HEK293T (cell line): ENCODE measurements around the gene PDS5B.
A peak's percentile ranks its signal among the peaks of the same experiment; 100 is the strongest.

ENCODE experiments used
- CTCF ChIA-PET: fragments of 350-600 bp; formaldehyde crosslinking; extraction: SDS; loops from one replicate; lab custom pipeline; 2021; ENCODE audit warnings: antibody characterized with exemption, inconsistent platforms; lab: Yijun Ruan, JAX
- POLR2A ChIA-PET: fragments of 350-600 bp; formaldehyde crosslinking; extraction: SDS; loops from one replicate; lab custom pipeline; 2020; ENCODE audit warnings: antibody characterized with exemption, inconsistent platforms; lab: Yijun Ruan, JAX
- DNase-seq: peaks from one replicate; pipeline ENCODE4 v3.0.0; 2012; ENCODE audit warnings: mixed read lengths; ENCODE audit errors: extremely low spot score
- ARNT ChIP-seq: fragments of 450-650 bp; IDR thresholded peaks from 2 replicates; pipeline ENCODE4 v1.6.1; 2017; ENCODE audit warnings: mild to moderate bottlenecking
- BHLHE40 ChIP-seq: fragments of 450-650 bp; IDR thresholded peaks from 2 replicates; pipeline ENCODE4 v1.6.1; 2016; ENCODE audit warnings: mild to moderate bottlenecking, moderate library complexity, borderline replicate concordance
- CTBP1 ChIP-seq: fragments of 450-650 bp; IDR thresholded peaks from 2 replicates; pipeline ENCODE4 v1.6.1; 2016; ENCODE audit warnings: borderline replicate concordance
- ELF4 ChIP-seq: fragments of 450-650 bp; IDR thresholded peaks from 2 replicates; pipeline ENCODE4 v1.6.1; 2017; ENCODE audit warnings: antibody characterized with exemption
- FOXA1 ChIP-seq: fragments of 450-650 bp; IDR thresholded peaks from 2 replicates; pipeline ENCODE4 v1.6.1; 2016; ENCODE audit warnings: mild to moderate bottlenecking
- FOXK2 ChIP-seq: fragments of 450-650 bp; IDR thresholded peaks from 2 replicates; pipeline ENCODE4 v1.6.1; 2016; ENCODE audit warnings: mild to moderate bottlenecking
- FOXM1 ChIP-seq: fragments of 450-650 bp; IDR thresholded peaks from 2 replicates; pipeline ENCODE4 v1.6.1; 2017; ENCODE audit warnings: mild to moderate bottlenecking, borderline replicate concordance
- HDGF ChIP-seq: fragments of 450-650 bp; IDR thresholded peaks from 2 replicates; pipeline ENCODE4 v1.6.1; 2017; ENCODE audit warnings: antibody characterized with exemption, borderline replicate concordance
- L3MBTL2 ChIP-seq: fragments of 450-650 bp; conservative IDR thresholded peaks from 2 replicates; pipeline ENCODE4 v1.6.1; 2016; ENCODE audit warnings: mild to moderate bottlenecking
- LEF1 ChIP-seq: fragments of 450-650 bp; IDR thresholded peaks from 2 replicates; pipeline ENCODE4 v1.6.1; 2017; ENCODE audit warnings: mild to moderate bottlenecking, borderline replicate concordance
- NFRKB ChIP-seq: fragments of 450-650 bp; IDR thresholded peaks from 2 replicates; pipeline ENCODE4 v1.6.1; 2016; ENCODE audit warnings: mild to moderate bottlenecking, moderate library complexity
- PKNOX1 ChIP-seq: fragments of 450-650 bp; IDR thresholded peaks from 2 replicates; pipeline ENCODE4 v1.6.1; 2016
- SP1 ChIP-seq: fragments of 450-650 bp; IDR thresholded peaks from 2 replicates; pipeline ENCODE4 v1.6.1; 2017
- SUZ12 ChIP-seq: fragments of 450-650 bp; IDR thresholded peaks from 2 replicates; pipeline ENCODE4 v1.6.1; 2016; ENCODE audit warnings: mild to moderate bottlenecking
- TARDBP ChIP-seq: fragments of 450-650 bp; IDR thresholded peaks from 2 replicates; pipeline ENCODE4 v1.6.1; 2016
- ZNF384 ChIP-seq: fragments of 450-650 bp; IDR thresholded peaks from 2 replicates; pipeline ENCODE4 v1.6.1; 2016

PDS5B gene

DNA sequence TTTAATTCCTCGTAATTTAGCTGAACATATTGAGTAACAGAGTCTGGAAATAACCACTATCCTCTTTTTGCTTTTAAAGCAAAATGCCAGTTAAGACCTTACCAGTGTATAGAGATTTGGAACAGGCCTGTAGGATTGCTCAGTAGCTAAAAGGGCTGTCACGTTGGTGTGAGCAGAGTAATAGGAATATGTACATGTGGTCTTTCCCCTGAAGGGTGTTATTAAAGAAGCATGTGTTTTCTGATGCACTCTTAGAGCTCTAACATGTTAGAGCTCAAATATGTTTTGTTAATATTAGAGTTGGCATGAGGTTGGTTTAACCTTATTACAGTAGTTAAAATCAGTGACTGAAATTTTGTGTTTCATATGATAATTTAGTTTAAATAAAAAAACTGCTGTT, 172.9 kb downstream of the PDS5B start:
- ChIA-PET POLR2A (no interaction called here), CTCF (no interaction called here)
- no peak for TF ChIP-seq ELF4
- TF ChIP-seq SUZ12: no peak
- TF ChIP-seq TARDBP: no peak
- TF ChIP-seq HDGF: no peak
- TF ChIP-seq FOXM1: no peak
- no peak for TF ChIP-seq ZNF384
- no peak for TF ChIP-seq CTBP1
- TF ChIP-seq L3MBTL2: no peak
- DNase-seq: no peak

GRCh38 chr13:32761472-32761871, 175.2 kb downstream of the PDS5B start:
- TF ChIP-seq L3MBTL2 (no peak), TARDBP (no peak), ELF4 (no peak), FOXK2 (no peak), PKNOX1 (no peak), ARNT (no peak), FOXM1 (no peak)
- ChIA-PET CTCF (no interaction called here), POLR2A (no interaction called here)
- DNase-seq: no peak

GRCh38 chr13:32779119-32779518, 192.9 kb downstream of the PDS5B start:
- no peak for DNase-seq
- CTCF ChIA-PET: no interaction called here
- TF ChIP-seq NFRKB: no peak
- no peak for TF ChIP-seq L3MBTL2
- no peak for TF ChIP-seq FOXK2
- no peak for TF ChIP-seq FOXA1
- TF ChIP-seq SP1: no peak
- TF ChIP-seq CTBP1: no peak
- TF ChIP-seq SUZ12: no peak
- TF ChIP-seq ZNF384: no peak
- no peak for TF ChIP-seq ARNT
- TF ChIP-seq PKNOX1: no peak
- no peak for TF ChIP-seq ELF4
- no peak for TF ChIP-seq TARDBP
- no peak for TF ChIP-seq BHLHE40
- TF ChIP-seq LEF1: no peak
- TF ChIP-seq FOXM1: no peak
- no peak for TF ChIP-seq HDGF
- POLR2A ChIA-PET: no interaction called here

- CTCF ChIA-PET: no interaction called here
- TF ChIP-seq LEF1 (no peak), ZNF384 (no peak), L3MBTL2 (no peak), SUZ12 (no peak), HDGF (no peak), CTBP1 (no peak), ARNT (no peak), SP1 (no peak), PKNOX1 (no peak), TARDBP (no peak), FOXK2 (no peak), BHLHE40 (no peak), FOXA1 (no peak)
- DNase-seq: no peak
- POLR2A ChIA-PET: no interaction called here
Measured at GRCh38 chr13:32781906-32782305, 195.7 kb downstream of the PDS5B start.

DNA sequence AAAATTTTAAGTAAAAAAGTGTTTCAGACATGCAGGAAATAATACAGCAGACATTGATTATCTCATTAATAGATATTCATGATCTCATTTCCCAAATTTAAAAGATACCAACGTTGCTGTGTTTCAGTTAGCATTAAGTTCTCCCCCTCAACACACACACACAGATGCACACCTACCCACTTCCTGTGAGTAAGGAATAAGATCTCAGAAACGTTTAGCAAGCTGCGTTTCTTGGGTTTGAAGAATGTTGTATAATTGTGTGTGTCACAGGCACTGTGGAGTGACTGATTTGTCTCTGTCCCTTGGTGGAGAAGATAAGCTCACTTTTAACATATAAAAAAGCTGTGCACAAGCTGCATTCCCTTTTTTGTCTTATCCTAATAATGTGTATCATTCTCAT, 196.8 kb downstream of the PDS5B start:
- no peak for DNase-seq
- TF ChIP-seq HDGF: no peak
- no peak for TF ChIP-seq ZNF384
- no peak for TF ChIP-seq LEF1
- no peak for TF ChIP-seq ARNT
- no peak for TF ChIP-seq TARDBP
- ChIA-PET CTCF (no interaction called here), POLR2A (no interaction called here)

DNA sequence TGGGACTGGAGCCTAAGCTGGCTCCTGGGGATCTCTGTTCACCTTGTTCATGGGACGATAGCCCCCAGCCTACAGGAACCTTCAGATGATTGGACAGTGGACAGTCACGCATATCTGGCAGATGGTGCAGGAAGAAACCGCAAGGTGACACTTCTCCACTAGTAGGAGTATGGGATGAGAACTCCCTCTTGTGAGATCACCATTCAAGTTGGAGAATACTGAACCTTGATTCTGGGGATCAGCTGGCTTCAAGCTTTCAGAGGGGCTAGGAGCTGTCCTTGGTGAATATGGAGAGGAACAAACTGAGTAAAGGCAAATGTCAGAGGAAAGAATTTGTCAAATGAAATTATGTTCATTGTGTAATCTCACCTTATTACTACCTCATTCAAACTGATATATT, 204.5 kb downstream of the PDS5B start:
- DNase-seq: peak; percentile 18
- CTCF ChIA-PET: no interaction called here

More for the DNA sequence above, 204.5 kb downstream of the PDS5B start:
- POLR2A ChIA-PET: no interaction called here
- TF ChIP-seq SP1: no peak
- TF ChIP-seq FOXA1: no peak
- TF ChIP-seq TARDBP: no peak
- no peak for TF ChIP-seq FOXK2
- TF ChIP-seq SUZ12: no peak
- no peak for TF ChIP-seq CTBP1
- no peak for TF ChIP-seq BHLHE40
- no peak for TF ChIP-seq HDGF
- no peak for TF ChIP-seq FOXM1
- no peak for TF ChIP-seq ARNT
- TF ChIP-seq NFRKB: no peak
- TF ChIP-seq PKNOX1: no peak
- no peak for TF ChIP-seq ELF4
- TF ChIP-seq LEF1: no peak
- no peak for TF ChIP-seq L3MBTL2
- TF ChIP-seq ZNF384: no peak
